ENCODE measurements around the gene SAP30L. TPM values are rescaled to one million over a fixed set of nuclear protein-coding genes. Genes with fewer than 3 reads are reported as not detected.

The SAP30L gene
- total RNA-seq, 1 experiment from 2014 or later: 15.8 TPM

DNA sequence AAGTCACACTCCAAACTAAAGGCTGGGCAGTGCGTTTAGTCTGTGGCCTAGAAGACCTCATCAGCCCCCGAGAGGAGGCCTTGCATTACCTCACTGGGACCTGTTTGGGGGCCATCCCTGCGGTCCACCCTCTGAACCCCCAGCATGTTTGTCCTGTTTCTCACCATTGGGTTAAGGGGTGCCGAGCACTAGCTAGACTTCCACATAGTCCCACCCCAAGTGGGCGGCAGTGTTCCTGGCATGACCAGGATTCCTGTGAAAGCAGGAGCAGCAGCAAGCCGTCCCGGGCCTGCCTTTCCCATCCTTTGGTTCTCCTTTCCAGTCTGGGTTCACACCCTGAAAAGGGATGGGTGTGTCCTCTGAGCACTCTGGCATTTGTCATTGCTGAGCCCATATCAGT, 26.6 kb upstream of the SAP30L start:
- DNase-seq (ENCODE audit: low read depth): no peak

DNA sequence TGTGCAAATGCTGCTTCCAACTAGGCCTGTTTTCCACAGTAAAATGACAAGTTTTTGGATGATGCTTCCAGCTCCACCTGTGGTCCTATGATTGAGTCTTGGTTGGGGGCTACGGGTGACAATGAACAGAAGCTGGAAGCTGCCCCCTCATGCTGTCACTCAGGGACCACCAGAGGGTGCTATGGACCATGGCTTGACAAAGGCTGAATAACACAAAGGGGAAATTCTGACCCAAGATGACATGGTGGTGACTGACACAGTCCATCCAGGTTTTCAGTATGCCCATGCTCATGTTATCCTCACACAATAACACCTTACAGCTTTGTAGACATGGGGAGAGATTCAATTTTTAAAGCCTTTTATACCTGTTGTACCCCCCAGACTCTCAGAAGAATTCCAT, 23.9 kb upstream of the SAP30L start:
- DNase-seq (ENCODE audit: low read depth): peak; percentile 31

GRCh38 chr5:154422298-154422697, 23.5 kb upstream of the SAP30L start:
- DNase-seq (ENCODE audit: low read depth): no peak

GRCh38 chr5:154428208-154428607, 17.6 kb upstream of the SAP30L start:
- no peak for DNase-seq (ENCODE audit: low read depth)

- DNase-seq (ENCODE audit: low read depth): no peak
Observed at GRCh38 chr5:154429341-154429740, 16.5 kb upstream of the SAP30L start.

- no peak for DNase-seq (ENCODE audit: low read depth)
Observed at GRCh38 chr5:154430466-154430865, 15.3 kb upstream of the SAP30L start.

DNA sequence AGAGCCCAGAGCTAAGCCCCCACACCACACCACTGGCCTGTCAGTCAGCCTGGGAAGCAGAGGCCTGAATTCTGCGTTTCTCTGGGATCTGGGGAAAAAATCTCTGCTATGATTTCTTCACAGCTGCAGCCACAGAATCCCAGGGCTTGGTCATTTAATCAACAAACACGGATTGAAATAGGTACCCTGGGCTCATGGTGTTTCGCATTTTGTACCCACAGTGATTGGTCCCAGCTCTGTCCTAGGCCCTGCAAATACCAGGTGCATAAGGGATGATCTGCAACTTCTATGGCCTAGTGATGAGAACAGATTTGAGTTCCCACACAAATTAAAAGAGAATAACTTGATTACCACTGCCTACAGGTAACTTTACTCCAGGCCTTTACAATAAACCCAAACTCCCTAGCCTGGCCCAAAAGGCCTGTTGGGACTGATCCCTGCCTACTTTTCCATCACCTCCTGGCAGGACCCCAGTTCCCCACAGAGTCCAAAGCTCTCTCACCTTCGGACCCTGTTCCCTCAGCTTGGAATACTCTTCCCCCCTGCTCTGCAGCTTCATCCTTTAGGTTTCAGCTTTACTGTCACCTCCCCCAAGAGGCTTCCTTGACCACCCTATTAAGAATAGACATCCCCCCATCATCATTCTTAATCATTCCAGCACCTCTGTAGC, 14.7 kb upstream of the SAP30L start:
- no peak for DNase-seq (ENCODE audit: low read depth)

GRCh38 chr5:154435226-154435625, 10.6 kb upstream of the SAP30L start:
- no peak for DNase-seq (ENCODE audit: low read depth)

GRCh38 chr5:154437281-154437965, 8.4 kb upstream of the SAP30L start:
- no peak for DNase-seq (ENCODE audit: low read depth)

DNA sequence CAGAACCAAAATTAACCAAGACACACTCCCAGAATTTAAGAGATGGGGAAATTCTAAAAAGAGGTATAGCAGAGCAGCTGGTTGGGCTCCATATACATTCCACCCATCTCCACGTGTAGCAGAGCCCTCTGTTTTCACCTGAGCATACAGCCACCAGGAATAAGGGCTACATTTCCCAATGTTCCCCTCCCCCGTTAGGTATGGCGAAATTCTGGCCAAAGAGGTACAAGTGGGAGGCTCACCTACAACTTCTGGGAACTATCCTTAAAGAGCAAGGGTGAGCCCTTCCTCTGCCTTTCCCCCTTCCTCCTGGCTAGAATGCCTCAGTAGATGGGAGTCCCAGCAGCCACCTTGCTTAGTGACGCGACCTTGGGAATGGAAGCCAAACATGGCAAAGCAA, 5.3 kb upstream of the SAP30L start:
- DNase-seq (ENCODE audit: low read depth): no peak

DNA sequence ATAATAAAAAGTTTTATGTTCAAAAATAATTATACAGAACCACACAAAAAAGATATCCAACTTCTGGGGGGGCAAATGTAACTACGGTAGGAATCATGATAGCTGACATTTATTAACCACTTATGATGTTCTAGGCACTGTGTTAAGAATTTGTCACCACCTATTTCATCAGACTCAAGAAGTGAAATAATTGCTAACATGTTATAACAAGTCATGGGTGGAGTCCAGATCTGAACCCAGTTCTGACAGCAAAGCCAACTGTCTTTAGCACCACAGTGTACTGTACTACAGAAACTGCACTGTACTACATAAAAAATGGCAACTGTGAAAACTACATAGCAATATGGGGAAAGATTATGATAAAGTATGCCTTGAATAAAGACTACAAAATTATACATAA, 3.0 kb upstream of the SAP30L start:
- no peak for DNase-seq (ENCODE audit: low read depth)

- peak; percentile 25 for DNase-seq (ENCODE audit: low read depth)
Observed at GRCh38 chr5:154444556-154445421, 1.0 kb upstream of the SAP30L start.

DNA sequence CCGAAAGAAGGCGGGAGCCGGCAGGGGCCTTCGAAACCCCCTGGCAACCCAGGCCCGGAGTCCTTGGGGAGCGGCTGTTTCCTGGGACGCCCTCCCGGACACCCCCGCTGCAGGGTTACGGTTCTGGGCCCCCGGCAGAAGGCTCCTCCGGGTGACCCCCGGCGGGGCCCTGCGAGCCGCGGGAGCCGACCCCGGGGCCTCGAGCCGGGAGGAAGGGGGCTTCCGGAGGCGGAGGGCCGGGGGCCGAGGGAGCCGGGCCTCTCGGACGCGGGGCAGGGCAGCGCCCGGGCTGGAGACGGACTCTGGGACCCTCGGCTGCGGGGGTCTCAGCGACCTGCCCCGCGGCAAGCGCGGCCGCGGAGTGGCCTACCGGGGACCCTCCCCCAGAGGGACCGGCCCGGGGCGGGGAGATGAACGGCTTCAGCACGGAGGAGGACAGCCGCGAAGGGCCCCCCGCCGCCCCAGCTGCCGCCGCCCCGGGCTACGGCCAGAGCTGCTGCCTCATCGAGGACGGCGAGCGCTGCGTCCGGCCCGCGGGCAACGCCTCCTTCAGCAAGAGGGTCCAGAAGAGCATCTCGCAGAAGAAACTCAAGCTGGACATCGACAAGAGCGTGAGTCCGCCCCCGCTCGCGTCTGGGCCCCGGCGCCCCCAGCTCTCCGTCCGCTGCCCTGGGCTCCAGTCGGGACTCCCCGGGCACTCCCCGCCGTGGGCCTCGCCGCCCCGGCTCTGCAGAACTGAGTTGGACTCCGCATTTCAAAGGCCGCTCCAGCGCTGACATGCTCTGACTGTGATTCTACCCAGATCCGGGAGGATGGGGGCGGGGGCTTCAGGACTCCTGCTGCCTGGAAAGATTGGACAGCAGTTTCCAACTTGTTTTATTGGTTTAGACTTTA, 645 bp downstream of the SAP30L start:
- peak; percentile 67 for DNase-seq (ENCODE audit: low read depth)

- no peak for DNase-seq (ENCODE audit: low read depth)
Observed at GRCh38 chr5:154447089-154447725, 1.4 kb downstream of the SAP30L start.

DNA sequence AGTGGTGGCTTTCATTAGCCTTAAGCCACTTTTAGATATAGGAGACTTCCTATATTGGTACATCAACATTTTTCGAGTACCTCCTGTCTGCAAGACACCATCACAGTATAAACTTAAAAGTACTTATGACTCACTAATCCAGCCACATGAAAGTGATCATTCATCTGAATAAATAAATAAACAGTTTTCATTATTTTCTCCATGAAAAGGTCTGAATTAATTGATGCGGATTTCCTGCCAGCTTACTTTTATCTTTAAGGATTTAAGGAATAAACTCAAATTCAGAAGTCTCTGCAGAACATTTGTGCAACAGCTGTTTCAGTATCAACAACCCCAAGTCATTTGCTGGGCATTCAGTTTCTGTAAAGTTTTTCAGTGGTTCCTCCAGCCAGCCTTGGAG, 4.0 kb downstream of the SAP30L start:
- no peak for DNase-seq (ENCODE audit: low read depth)

- DNase-seq (ENCODE audit: low read depth): no peak
Observed at GRCh38 chr5:154451957-154452356, 6.2 kb downstream of the SAP30L start.

- DNase-seq (ENCODE audit: low read depth): no peak
Observed at GRCh38 chr5:154455585-154455984, 9.8 kb downstream of the SAP30L start.

GRCh38 chr5:154456540-154456939, 10.7 kb downstream of the SAP30L start:
- no peak for DNase-seq (ENCODE audit: low read depth)

GRCh38 chr5:154459015-154459414, 13.2 kb downstream of the SAP30L start:
- DNase-seq (ENCODE audit: low read depth): no peak

GRCh38 chr5:154460172-154460571, 14.4 kb downstream of the SAP30L start:
- DNase-seq (ENCODE audit: low read depth): no peak

- no peak for DNase-seq (ENCODE audit: low read depth)
Observed at GRCh38 chr5:154461531-154461930, 15.7 kb downstream of the SAP30L start.
